Retinal pigment epithelial cell (primary cell): ENCODE results near the gene FUT3.

ENCODE experiments used
- DNase-seq: peaks from one replicate; pipeline ENCODE4 v3.0.0-alpha.2; 2010; ENCODE audit warnings: low read depth
- H3K4me3 ChIP-seq: 2 replicates; pipeline ENCODE4 v1.5.1; 2011; ENCODE audit warnings: mild to moderate bottlenecking, low read length, control low read depth, moderate library complexity
- CTCF ChIP-seq: conservative IDR thresholded peaks from 2 replicates; pipeline ENCODE4 v1.5.1; 2011; ENCODE audit warnings: low read depth, low read length, control low read depth, inconsistent platforms

Gene FUT3

DNA sequence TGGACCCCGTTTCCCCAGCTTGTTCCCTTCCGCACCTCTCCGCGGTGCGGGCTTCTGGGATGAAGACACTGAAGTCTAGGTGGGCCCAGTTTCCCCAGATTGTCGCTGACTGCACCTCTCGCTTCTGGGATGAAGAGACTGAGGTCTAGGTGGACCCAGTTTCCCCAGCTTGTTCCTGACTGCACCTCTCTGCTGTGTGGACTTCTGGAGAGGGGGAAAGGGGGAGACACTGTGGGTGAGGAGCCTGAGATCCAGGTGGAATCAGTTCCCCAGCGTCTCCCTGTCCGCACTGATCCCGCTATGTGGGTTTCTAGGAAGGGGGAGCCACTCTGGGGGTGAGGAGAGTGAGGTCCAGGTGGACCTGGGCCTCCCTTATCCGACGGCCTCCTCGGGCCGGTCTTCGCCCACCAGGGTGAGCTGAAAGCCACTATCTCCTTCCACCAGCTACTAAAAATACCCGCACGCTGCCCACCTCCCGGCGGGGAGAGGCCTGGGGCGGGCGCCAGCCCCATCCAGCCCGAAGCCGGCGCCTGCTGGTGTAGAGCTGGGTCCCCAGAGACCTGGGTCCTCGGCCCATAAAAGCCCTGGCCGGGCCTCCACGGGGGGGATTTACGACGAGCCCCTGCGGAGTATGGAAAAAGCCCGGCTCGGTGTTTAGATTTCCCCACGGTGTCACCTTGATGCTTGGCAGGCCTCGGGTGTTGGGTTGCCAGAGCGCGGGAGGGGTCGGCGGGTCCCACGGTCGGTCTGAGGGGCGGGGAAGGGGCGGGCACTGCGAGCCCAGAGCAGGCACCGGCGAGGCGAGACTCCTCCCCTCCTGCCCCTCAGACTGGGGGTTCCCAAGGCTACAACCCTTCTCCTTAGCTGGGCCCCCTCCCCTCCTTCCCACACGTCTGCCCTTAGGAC, 22.3 kb downstream of the FUT3 start:
- DNase-seq = no peak
- no peak for TF ChIP-seq CTCF
- peak overlapping the region; percentile 69 for H3K4me3 ChIP-seq

- DNase-seq = peak; percentile 57
- TF ChIP-seq CTCF = no peak
- H3K4me3 ChIP-seq = peak overlapping the region; percentile 69
Observed at GRCh38 chr19:5827891-5828660, 23.2 kb downstream of the FUT3 start.

- no peak for DNase-seq
- no peak for TF ChIP-seq CTCF
- peak overlapping the region; percentile 36 for H3K4me3 ChIP-seq
Observed at GRCh38 chr19:5827342-5827890, 23.8 kb downstream of the FUT3 start.

GRCh38 chr19:5826531-5827341, 24.5 kb downstream of the FUT3 start:
- DNase-seq = no peak
- no peak overlapping the region for H3K4me3 ChIP-seq
- TF ChIP-seq CTCF = peak; percentile 12

DNA sequence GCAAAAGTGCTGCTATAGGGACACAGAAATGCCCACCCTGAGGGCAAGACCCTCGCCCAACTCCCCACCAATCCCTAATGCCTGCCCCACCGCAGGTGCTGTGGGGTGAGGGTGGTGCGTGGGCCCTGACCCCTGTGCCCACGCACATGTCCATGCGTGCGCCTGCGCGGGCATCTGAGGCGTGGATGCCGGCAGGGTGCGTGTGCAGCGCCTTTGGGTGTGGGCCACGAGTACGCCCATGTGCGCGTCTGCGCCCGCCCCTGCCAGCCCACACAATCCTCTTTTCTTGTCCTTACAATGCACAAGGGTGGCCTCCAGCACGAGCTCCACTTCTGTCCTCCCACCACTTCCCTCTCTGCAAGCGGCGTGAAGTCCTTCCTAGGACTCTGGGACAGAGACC, 26.1 kb downstream of the FUT3 start:
- H3K4me3 ChIP-seq = no peak overlapping the region
- DNase-seq = no peak
- TF ChIP-seq CTCF = no peak

GRCh38 chr19:5824751-5825150, 26.5 kb downstream of the FUT3 start:
- H3K4me3 ChIP-seq = no peak overlapping the region
- no peak for DNase-seq
- TF ChIP-seq CTCF = no peak
